ENCODE data around the gene BAHCC1. TPM values are rescaled to one million over a fixed set of nuclear protein-coding genes. Genes with fewer than 3 reads are reported as not detected.

BAHCC1 gene
- total RNA-seq, 1 donor from 2014 or later: 4.8 TPM

DNA sequence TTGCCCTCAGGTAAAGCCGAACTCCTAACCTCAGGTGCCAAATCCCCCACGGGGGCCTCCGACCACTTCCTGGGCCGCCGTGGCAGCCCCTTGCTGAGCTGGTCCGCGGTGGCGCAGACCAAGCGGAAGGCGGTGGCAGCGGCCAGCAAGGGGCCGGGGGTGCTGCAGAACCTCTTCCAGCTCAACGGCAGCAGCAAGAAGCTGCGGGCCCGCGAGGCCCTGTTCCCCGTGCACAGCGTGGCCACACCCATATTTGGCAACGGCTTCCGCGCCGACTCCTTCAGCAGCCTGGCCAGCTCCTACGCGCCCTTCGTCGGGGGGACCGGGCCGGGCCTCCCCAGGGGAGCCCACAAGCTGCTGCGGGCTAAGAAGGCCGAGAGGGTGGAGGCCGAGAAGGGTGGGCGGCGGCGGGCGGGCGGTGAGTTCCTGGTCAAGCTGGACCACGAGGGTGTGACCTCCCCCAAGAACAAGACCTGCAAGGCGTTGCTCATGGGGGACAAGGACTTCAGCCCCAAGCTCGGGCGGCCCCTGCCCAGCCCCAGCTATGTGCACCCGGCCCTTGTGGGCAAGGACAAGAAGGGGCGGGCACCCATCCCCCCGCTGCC lies 65.7 kb downstream of the BAHCC1 start:
- H3K4me3 ChIP-seq (ENCODE audit: low read depth, low read length): no peak overlapping the region
- TF ChIP-seq, protein P1, sequence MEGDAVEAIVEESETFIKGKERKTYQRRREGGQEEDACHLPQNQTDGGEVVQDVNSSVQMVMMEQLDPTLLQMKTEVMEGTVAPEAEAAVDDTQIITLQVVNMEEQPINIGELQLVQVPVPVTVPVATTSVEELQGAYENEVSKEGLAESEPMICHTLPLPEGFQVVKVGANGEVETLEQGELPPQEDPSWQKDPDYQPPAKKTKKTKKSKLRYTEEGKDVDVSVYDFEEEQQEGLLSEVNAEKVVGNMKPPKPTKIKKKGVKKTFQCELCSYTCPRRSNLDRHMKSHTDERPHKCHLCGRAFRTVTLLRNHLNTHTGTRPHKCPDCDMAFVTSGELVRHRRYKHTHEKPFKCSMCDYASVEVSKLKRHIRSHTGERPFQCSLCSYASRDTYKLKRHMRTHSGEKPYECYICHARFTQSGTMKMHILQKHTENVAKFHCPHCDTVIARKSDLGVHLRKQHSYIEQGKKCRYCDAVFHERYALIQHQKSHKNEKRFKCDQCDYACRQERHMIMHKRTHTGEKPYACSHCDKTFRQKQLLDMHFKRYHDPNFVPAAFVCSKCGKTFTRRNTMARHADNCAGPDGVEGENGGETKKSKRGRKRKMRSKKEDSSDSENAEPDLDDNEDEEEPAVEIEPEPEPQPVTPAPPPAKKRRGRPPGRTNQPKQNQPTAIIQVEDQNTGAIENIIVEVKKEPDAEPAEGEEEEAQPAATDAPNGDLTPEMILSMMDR (conservative IDR thresholded peaks at IDR 0.05; ENCODE audit: low read depth, low read length): no peak
- no peak for DNase-seq (ENCODE audit: low read depth)

DNA sequence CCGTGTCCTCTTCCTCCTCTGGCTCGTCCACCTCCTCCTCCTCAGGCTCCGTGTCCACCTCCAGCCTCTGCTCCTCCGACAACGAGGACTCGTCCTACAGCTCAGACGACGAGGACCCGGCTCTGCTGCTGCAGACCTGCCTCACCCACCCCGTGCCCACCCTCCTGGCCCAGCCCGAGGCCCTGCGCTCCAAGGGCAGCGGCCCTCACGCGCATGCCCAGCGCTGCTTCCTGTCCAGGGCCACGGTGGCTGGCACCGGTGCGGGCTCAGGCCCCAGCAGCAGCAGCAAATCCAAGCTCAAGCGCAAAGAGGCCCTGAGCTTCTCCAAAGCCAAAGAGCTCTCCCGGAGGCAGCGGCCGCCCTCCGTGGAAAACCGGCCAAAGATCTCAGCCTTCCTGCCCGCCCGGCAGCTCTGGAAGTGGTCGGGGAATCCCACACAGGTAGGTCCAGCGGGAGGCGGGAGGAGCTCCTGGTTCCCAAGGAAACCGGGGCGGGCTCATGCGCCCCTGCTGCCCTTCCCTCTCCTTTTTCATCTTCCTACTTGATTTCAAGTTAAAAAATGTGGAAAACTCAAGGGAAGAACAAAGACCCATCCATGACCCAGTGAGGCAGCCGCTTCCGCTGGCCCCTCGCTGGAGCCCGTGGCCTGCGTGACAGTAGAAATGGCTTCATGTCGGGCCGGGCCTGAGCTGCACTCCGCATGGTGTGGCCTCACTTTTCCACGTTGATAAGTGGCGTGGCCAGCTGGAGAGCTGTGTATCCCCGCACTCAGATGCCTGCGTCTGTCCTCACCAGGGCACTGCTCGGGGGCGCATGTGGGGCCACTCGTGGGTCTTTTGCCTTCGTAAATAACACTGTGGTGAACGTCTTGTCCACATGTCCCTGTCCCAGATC lies 66.6 kb downstream of the BAHCC1 start:
- DNase-seq (ENCODE audit: low read depth): no peak
- H3K4me3 ChIP-seq (ENCODE audit: low read depth, low read length): no peak overlapping the region
- TF ChIP-seq, protein P1 (conservative IDR thresholded peaks at IDR 0.05; ENCODE audit: low read depth, low read length): no peak

DNA sequence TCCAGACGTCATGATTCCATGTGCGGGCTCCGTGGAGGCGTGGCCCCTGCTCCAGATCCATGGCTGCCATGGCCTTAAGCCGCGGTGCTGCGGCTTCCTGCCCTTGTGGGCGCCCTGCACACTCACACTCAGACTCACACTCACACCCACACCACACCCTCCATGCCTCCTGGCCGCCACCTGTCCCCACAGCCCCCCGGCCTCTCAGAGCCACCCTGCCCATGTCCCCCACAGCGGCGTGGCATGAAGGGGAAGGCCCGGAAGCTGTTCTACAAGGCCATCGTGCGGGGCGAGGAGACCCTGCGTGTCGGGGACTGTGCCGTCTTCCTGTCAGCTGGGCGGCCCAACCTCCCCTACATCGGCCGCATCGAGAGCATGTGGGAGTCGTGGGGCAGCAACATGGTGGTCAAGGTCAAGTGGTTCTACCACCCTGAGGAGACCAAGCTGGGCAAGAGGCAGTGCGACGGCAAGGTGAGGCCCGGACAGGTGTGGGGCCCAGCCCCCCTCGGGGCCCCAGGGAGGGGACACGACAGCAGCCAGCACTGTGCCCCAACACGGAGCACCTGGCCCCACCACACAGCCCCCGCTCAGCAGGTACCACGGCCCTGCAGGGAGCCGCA lies 67.4 kb downstream of the BAHCC1 start:
- TF ChIP-seq, protein P1 (conservative IDR thresholded peaks at IDR 0.05; ENCODE audit: low read depth, low read length): no peak
- no peak for DNase-seq (ENCODE audit: low read depth)
- H3K4me3 ChIP-seq (ENCODE audit: low read depth, low read length): no peak overlapping the region

DNA sequence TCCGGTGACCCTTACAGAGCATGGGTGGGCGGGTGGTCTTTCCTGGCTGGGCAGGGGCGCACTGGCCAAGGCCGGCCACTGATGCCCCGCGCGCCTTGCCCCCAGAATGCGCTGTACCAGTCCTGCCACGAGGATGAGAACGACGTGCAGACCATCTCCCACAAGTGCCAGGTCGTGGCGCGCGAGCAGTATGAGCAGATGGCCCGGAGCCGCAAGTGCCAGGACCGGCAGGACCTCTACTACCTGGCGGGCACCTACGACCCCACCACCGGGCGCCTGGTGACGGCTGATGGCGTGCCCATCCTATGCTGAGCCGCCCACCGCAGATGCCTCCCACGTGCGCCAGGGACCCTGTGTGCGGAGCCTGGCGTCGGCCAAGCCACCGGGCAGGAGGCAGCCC lies 68.2 kb downstream of the BAHCC1 start:
- TF ChIP-seq, protein P1 (conservative IDR thresholded peaks at IDR 0.05; ENCODE audit: low read depth, low read length): no peak
- no peak for DNase-seq (ENCODE audit: low read depth)
- H3K4me3 ChIP-seq (ENCODE audit: low read depth, low read length): no peak overlapping the region

DNA sequence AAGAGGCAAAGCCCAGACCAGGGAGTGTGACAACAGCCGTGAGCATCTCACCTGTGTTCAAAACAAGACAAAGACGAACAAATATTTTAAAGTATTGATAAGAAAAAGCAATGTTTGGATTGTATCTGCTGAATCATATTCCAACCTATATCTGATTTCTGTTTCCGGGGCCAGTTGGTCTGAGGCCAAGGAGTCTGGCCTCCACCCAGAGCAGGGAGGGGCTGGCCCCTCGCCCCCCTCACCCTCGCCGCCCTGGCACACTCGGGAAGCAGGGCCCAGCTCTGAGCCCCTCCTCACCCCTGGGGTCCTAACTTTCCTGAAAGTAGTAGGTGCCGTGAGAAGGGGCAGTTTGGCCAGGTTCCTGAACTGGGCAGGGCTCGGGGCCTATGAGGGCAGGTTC lies 69.3 kb downstream of the BAHCC1 start:
- DNase-seq (ENCODE audit: low read depth): no peak
- TF ChIP-seq, protein P1 (conservative IDR thresholded peaks at IDR 0.05; ENCODE audit: low read depth, low read length): no peak
- H3K4me3 ChIP-seq (ENCODE audit: low read depth, low read length): no peak overlapping the region

DNA sequence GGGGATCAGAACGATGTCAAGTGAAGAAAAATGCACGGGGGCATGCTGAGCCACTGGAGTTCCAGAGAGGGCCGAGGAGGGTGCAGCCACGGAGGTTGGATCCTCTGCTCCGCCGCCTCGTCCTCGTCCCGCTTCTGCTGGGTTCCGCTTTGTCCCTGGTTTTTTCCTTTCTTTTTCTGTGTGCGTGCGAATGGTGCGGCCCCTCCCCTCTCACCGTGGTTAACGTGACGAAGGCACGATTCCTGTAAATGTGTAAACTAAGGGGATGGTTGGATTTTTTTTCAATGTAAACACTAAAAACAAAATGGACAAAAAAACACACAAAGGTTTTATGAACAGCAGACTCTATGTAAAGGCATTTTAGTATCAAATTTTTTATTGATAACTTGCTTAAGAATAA lies 70.7 kb downstream of the BAHCC1 start:
- TF ChIP-seq, protein P1 (conservative IDR thresholded peaks at IDR 0.05; ENCODE audit: low read depth, low read length): no peak
- H3K4me3 ChIP-seq (ENCODE audit: low read depth, low read length): no peak overlapping the region
- no peak for DNase-seq (ENCODE audit: low read depth)

All from epithelial cell of proximal tubule (primary cell).